Transverse colon (tissue), 3 donors: ENCODE results near the gene LTBP4.

Experiments used
- POLR2A ChIP-seq: fragments of 450-650 bp; IDR thresholded peaks from one replicate; pipeline ENCODE4 v1.6.1; 2016; ENCODE audit warnings: antibody characterized with exemption, mild to moderate bottlenecking, moderate library complexity
- TF ChIP-seq, protein P1 (sequence below), 5 experiments: fragments of 200-600 bp in 3 of 5; fragments of 450-650 bp in 2 of 5; sonication (generic) in 3 of 5; IDR thresholded peaks; 1 replicate in 2 of 5; 2 replicates in 3 of 5; pipeline ENCODE4 v1.5.1; 2016 to 2017; ENCODE audit warnings: antibody characterized with exemption in 5 of 5, inconsistent platforms in 3 of 5, mild to moderate bottlenecking in 2 of 5, moderate library complexity in 1 of 5

DNA sequence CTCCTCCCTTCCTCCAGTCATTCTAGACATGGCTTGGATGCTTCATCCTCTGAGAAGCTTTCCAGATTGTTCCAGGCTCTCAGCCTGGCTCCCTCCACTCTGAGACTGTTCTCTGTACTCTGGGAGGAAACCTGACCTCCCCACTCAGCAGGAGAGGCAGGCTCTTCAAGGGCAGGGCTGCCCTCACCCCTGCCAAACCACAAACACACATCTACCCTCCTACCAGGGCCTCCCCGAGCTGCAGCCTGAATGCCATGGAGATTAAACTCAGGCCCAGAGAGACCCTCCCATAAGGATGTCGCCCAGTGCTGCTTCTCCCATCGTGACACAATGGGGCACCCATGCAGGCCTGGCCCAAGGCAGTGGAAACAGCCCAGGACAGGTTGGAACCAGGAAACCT, 73.1 kb downstream of the LTBP4 start:
- TF ChIP-seq POLR2A, result no peak
- TF ChIP-seq, protein P1, sequence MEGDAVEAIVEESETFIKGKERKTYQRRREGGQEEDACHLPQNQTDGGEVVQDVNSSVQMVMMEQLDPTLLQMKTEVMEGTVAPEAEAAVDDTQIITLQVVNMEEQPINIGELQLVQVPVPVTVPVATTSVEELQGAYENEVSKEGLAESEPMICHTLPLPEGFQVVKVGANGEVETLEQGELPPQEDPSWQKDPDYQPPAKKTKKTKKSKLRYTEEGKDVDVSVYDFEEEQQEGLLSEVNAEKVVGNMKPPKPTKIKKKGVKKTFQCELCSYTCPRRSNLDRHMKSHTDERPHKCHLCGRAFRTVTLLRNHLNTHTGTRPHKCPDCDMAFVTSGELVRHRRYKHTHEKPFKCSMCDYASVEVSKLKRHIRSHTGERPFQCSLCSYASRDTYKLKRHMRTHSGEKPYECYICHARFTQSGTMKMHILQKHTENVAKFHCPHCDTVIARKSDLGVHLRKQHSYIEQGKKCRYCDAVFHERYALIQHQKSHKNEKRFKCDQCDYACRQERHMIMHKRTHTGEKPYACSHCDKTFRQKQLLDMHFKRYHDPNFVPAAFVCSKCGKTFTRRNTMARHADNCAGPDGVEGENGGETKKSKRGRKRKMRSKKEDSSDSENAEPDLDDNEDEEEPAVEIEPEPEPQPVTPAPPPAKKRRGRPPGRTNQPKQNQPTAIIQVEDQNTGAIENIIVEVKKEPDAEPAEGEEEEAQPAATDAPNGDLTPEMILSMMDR (IDR thresholded peaks at IDR 0.05), result no peak
